Peyer's patch (tissue), 4 donors: Measurements from ENCODE around the gene FAM219B.

ENCODE experiments used
- POLR2A ChIP-seq, 2 donors: fragments of 450-650 bp; IDR thresholded peaks; one replicate each; pipeline ENCODE4 v1.5.1; 2017; ENCODE audit warnings: antibody characterized with exemption in 2 of 2, mild to moderate bottlenecking in 2 of 2, moderate library complexity in 2 of 2
- TF ChIP-seq, protein P1 (sequence below), 6 experiments: fragments of 450-650 bp in 4 of 6; fragments of 200-600 bp in 2 of 6; sonication (generic) in 1 of 6; IDR thresholded peaks; one replicate each; pipeline ENCODE4 v1.5.1; 2017 to 2019; ENCODE audit warnings: antibody characterized with exemption in 6 of 6, mild to moderate bottlenecking in 3 of 6, moderate library complexity in 1 of 6

DNA sequence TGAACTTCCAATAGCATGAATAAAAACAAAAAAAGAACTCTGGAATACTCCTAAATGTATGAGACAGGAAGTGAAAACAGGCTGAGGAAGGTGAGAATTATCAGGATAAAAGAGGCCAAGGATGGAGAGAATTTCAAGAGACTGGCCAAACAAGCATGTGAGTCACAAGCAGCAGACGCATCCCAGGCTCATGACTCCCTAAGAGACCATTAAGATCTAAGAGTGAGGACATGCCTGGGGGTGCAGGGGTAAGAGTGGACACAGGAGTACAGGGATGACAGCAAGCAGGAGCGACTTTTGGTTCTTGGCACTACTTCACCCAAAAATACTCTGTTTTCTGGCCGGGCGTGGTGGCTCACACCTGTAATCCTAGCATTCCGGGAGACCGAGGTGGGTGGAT, 40.6 kb downstream of the FAM219B start:
- no peak for TF ChIP-seq POLR2A (IDR thresholded peaks at IDR 0.05)
- TF ChIP-seq, protein P1, sequence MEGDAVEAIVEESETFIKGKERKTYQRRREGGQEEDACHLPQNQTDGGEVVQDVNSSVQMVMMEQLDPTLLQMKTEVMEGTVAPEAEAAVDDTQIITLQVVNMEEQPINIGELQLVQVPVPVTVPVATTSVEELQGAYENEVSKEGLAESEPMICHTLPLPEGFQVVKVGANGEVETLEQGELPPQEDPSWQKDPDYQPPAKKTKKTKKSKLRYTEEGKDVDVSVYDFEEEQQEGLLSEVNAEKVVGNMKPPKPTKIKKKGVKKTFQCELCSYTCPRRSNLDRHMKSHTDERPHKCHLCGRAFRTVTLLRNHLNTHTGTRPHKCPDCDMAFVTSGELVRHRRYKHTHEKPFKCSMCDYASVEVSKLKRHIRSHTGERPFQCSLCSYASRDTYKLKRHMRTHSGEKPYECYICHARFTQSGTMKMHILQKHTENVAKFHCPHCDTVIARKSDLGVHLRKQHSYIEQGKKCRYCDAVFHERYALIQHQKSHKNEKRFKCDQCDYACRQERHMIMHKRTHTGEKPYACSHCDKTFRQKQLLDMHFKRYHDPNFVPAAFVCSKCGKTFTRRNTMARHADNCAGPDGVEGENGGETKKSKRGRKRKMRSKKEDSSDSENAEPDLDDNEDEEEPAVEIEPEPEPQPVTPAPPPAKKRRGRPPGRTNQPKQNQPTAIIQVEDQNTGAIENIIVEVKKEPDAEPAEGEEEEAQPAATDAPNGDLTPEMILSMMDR (IDR thresholded peaks at IDR 0.05), result no peak
